Fibroblast of skin of abdomen (primary cell): ENCODE results near the gene ANKH.
A peak's percentile ranks its signal among the peaks of the same experiment; 100 is the strongest.
"Not testable (repeated sequence)": the region's sequence is repeated elsewhere in the genome, so short reads cannot be mapped to it uniquely, and the experiment has no call there.

Source experiments
- DNase-seq: peaks from one replicate; pipeline ENCODE4 v3.0.0-alpha.2; 2013

ANKH gene

DNA sequence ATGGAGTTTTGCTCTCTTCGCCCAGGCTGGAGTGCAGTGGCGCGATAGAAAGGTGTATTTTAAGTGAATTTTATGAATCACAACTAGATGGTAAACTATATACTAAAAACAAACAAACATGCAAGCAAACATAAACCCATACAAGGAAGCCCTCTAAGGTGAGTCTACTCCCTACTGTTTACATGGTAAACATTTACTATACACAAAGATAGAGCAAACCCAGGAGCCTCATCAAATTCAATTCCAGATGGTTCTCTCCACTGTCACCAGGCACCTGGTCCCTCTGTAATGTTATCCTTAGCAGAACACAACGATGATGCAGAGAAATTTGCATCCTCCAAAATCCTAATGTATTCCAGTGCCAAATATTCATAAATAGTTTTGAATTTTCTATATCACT lies 17.9 kb downstream of the ANKH start:
- DNase-seq = no peak

- DNase-seq = no peak
These were observed 18.8 kb downstream of the ANKH start for GRCh38 chr5:14852779-14853178.

DNA sequence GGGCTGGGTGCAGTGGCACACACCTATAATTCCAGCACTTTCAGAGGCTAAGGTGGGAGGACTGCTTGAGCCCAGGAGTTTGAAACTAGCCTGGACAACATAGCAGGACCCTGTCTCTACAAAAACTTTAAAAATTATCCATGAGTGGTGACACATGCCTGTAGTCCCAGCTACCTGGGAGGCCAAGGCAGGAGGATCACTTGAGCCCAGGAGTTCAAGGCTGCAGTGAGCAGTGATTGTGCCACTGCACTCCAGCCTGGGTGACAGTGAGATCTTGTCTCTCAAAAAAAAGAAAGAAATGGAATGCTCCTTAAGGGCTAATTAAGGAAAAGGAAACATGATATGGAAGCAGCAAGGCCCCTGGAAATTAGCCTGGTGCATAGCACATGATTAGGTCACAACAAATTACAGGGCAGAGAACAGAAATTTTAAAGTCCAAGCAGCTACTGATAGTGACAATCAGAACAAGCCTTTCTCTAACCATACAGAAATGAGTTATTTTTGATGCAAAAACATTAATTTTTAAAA lies 19.5 kb downstream of the ANKH start:
- DNase-seq = no peak

- DNase-seq = no peak
These were observed 20.0 kb downstream of the ANKH start for GRCh38 chr5:14851597-14851996.

GRCh38 chr5:14851050-14851419 lies 20.5 kb downstream of the ANKH start:
- no peak for DNase-seq

GRCh38 chr5:14850419-14851049 lies 21.0 kb downstream of the ANKH start:
- no peak for DNase-seq

DNA sequence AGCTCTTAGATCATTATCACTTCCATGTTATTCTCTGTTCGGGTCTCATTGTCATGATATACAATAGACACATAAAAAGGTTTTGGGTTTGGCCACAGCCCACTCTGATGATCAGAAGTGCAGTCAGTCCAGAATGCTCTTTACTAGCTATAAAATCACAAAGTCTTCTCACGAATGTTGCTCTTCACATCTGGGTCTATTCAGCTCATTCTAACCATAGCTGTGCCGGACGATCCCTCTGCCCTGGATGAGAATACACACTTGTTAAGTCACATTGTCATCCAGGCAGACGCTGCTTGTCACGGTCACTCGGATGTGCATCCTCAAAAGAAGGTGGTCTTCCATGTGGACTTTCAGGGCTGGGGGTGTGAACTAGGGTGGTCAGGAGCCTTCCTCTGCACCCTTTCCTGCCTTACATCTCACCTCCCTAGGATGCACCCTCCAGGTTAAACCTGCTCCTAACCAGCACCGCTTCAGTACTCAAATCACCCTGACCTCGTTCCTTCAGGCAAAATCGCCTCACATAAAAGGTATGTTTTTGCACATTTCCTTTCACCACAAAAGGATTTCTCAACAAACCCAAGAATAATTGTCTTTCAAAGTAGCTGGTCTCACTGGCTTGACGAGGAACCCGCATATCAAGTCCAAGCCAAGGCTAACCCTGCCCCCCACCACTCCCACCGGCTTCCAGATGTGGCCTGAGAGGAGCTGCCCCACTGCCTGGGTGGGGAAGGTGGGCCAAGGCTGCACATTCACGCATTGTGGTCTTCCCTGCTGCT lies 21.9 kb downstream of the ANKH start:
- DNase-seq = peak; percentile 6

- not testable (repeated sequence) for DNase-seq
These were observed 22.6 kb downstream of the ANKH start for GRCh38 chr5:14848942-14849341.

GRCh38 chr5:14848385-14848784 lies 23.2 kb downstream of the ANKH start:
- DNase-seq = no peak

DNA sequence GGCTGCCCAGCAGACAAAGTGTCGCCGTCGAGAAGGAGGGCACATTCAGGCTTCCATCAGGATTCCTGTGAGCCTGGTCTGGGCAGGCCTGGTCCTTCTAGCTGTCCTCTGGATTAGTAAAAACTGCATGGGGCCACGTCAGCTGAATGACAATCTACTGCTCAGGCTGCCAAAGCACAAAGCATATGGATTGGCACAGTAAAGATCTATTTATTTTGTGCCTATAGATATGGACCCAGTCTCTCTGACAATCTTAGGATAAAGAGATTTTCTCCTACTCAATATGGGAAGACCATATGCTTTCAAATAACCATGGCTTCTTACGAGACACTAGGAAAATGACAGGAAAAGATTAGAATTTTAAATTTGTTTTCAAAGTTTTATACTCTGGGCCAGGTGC lies 24.1 kb downstream of the ANKH start:
- no peak for DNase-seq

GRCh38 chr5:14842117-14842516 lies 29.5 kb downstream of the ANKH start:
- DNase-seq = no peak

DNA sequence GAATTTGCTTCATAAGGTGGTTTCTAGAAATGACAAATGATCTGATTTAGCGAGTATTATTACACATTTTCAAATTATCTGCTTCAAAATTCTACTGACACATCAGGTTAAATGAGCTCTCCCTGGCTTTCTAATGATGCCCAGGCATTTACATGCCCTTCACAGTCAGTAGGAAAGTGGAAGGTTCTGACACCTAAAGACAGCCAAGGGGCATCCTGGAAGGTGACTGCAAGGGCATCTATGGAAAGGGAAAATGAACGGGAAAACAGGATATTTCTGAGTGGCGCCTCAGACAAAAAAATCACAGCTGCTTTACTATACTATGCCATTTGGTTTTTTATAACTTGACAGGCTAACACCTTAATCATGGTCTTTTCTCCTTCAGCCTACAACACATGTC lies 31.0 kb downstream of the ANKH start:
- no peak for DNase-seq

GRCh38 chr5:14838396-14839319 lies 32.9 kb downstream of the ANKH start:
- DNase-seq = no peak

- DNase-seq = not testable (repeated sequence)
These were observed 34.0 kb downstream of the ANKH start for GRCh38 chr5:14837423-14838122.

DNA sequence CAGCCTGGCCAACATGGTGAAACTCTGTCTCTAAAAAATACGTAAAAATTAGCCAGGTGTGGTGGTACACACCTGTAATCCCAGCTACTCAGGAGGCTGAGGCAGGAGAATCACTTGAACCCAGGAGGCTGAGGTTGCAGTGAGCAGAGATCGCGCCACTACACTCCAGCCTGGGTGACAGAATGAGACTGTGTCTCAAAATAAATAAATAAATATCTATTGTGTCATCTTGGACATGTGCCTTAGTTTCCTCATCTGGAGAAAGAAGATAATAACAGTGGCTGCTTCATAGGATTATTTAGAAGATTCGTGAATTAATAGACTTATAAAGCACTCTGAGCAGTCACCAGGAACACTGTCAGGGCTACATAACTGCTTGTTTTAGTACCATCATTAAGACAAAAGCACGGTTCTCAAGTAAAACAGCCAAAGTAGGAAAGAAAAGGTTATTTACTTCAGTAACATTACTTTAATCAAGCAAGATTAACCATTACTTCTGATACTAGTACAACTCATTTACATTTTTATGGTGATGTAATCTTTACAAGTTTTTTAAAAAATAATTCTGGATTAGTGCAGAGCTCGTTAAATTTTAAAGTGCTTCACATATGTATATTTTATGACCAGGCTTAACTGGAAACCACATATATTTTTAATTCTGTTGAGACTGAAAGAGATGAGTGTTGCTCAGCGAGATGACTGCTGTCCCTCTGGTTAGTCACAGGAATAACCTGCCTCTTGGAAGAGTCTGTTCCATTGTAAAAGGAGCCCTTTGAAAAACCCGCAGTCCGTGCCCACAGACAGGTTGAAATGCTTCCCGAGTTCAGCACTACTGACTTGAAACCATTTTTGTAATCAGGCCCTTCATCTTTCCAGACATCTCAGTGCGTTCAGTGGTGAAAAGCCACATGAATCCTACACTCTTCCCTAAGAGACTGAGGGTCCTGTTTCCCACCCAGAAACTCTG lies 36.7 kb downstream of the ANKH start:
- no peak for DNase-seq

DNA sequence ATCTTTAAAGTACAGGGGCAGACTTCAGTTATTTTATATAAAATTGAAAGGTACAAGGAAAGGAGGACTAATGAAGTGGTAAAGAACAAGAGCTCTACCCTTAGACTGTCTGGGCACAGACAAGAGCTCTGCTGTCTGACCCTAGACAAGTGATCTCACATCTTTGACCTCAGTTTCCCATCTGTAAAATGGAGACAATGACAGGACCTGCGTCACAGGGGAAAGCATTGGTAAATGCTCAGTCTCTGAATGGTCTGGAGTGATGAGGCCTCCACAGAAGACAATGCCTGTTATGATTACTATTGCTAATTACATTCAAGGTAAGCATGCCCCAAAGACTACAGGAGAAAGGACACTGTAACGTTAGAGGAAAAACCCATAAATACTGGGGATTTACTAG lies 37.5 kb downstream of the ANKH start:
- DNase-seq = no peak

DNA sequence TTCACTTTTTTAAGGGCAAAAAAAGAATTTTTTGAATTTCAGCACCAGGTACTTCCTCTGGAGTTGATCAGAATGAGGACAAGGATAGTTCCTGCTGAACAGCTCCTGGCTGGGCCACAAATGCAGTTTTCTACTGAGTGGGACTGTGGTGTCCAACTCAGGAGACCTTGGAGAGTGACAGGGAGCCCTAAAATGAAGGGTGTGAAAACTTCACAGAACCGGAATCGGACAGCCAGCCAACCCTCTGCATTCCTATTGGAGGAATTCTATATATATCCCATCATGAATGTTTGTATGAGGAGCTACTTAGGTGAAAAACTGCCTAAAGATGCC lies 40.6 kb downstream of the ANKH start:
- no peak for DNase-seq

DNA sequence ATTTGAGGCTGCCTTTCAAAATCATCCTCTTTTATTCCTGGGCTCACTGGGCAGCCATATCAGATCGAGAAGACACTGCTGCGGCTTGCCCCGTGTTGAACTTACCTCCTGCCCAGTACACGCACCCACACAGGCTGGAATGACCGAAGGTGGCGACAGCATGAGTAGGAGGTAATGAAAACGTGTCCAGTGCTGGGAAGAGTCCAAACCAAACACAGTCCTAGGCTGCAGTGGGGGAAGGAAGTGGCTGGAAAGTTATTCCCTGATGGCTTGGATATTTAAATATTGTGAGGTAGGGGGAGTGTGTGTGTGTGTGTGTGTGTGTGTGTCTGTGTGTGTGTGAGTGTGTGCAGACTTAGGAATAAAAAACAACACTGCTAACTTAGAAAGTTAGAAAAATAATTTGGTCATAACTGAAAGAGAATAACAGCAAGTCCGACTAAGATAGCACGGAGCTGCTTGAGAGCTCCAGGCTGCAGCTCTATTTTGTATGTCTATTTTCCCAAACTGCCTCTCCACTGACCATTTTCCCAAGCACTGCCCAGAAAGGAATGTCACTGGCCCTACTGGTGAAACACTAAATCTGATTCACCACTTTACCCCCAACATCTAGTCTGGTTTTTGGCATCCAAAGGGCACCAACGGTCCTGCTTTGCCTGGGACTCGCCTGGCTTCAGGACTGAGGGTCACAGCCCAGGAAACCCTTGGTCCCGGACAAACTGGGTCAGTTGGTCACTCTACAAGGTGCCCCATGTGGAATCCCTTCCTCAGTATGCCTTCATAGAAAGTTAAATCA lies 41.2 kb downstream of the ANKH start:
- DNase-seq = no peak

DNA sequence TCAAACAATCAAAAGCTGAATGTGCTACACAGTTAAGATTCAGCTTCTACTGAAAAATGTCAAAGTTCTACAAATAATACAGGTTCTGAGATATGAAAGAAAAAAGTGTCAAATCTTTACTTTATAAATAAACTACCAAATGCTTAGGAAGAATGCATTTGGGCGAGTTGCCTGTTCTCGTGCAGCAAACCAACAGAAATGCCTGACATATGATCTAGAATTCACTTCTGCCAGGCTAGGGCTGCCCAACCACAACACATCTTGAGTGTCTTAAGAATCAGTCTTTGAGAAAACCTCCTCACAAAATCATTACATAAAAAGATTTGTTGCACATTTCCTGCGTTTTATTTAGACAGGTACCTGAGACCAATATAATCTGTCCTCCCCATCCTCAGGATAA lies 42.2 kb downstream of the ANKH start:
- no peak for DNase-seq

DNA sequence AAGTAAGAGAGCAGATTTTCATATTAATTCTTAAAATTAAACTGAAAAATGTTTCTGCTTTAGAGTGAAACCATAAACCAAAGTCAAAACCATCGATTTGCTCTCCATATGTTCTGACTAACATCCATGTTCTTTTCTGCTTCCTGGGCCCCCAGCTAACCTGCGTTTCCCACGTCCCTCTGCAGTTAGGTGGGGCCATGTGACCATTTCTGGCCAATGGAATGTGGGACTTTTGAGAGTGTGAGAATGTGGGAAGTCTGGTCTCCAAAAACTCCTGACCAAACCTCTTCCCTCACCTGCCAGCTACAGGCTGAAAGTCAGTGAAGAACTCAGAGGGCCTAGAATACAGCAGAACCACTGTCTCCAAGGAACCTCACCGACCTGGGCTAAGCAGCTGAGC lies 44.9 kb downstream of the ANKH start:
- no peak for DNase-seq

DNA sequence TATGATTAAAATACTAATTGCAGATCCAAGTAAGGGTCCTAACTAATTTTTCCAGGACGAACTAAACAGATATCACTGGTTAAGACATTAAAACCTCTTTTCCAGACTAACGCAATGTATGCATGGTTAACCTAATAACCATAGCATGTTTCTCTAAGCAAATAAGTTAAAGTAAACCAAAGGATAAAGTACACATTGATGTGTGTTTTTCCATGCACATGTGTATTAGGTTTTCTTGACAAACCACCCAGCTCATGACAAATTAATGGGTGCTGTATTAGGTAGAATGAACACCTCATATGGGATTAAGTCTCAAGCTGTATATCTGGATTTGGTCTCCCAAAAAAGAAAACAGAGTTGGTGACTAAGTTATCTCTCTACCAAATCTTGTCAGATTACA lies 45.6 kb downstream of the ANKH start:
- no peak for DNase-seq
